ENCODE results near the gene NOTCH1. TPM values are rescaled to one million over a fixed set of nuclear protein-coding genes. Genes with fewer than 3 reads are reported as not detected.

Gene NOTCH1
- total and polyA plus RNA-seq, 8 donors: 9.3 to 39.8 (median 22.5) TPM

GRCh38 chr9:136448655-136449054 is 97.2 kb downstream of the NOTCH1 start:
- intact Hi-C loops (cut with DNase I): no loop called here
- no peaks in the 10 kb centered on the region for H3K27me3 ChIP-seq
- no peak for DNase-seq
- H3K4me1 ChIP-seq: no peaks in the 10 kb centered on the region
- no peak for FAIRE-seq
- 79 to 89% methylated on average over 3 of the region's 3 CpGs for WGBS, 2 donors
- H3K4me3 ChIP-seq: no peak overlapping the region
- peaks cover 3 to 82% (median 43%) of the 10 kb centered on the region in 3 donors for H3K36me3 ChIP-seq
- ATAC-seq: no peak
- no peaks in the 10 kb centered on the region for H3K9me3 ChIP-seq
- no peak overlapping the region for H3K27ac ChIP-seq
- TF ChIP-seq, protein P1, sequence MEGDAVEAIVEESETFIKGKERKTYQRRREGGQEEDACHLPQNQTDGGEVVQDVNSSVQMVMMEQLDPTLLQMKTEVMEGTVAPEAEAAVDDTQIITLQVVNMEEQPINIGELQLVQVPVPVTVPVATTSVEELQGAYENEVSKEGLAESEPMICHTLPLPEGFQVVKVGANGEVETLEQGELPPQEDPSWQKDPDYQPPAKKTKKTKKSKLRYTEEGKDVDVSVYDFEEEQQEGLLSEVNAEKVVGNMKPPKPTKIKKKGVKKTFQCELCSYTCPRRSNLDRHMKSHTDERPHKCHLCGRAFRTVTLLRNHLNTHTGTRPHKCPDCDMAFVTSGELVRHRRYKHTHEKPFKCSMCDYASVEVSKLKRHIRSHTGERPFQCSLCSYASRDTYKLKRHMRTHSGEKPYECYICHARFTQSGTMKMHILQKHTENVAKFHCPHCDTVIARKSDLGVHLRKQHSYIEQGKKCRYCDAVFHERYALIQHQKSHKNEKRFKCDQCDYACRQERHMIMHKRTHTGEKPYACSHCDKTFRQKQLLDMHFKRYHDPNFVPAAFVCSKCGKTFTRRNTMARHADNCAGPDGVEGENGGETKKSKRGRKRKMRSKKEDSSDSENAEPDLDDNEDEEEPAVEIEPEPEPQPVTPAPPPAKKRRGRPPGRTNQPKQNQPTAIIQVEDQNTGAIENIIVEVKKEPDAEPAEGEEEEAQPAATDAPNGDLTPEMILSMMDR (IDR thresholded peaks at IDR 0.05): no peak

DNA sequence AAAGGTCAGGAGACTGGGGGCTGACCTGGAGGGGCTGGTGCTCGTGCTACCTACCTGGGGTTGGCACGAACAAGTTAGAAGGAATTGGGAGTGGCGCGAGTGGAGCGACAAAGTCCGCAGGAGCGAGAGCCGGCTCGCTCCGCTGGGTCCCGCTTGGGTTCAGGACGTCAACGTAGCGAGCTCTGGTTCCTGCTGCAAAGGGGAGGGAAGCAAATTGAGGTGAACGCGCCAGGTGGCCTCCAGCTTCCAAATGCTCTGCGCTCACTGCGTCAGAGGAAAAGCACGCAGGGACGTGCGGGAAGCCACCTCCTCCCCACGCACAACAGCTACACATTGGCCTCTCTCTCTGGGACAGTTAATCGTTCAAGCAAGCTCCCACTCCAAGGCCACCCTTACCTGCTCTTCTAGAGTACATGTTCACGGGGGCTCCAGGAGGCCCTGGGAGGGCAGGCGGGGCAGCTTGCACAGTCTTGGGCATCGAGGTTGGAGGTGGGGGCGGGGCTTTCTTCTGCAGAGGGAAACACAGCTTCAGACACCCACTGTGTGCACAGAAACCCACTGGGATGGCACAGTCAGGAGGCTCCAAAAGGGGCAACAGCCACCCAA is 98.6 kb downstream of the NOTCH1 start:
- Histone ChIP-seq H3K36me3 (peaks cover 3 to 89% (median 53%) of the 10 kb centered on the region in 3 donors), H3K4me1 (no peaks in the 10 kb centered on the region), H3K4me3 (no peak overlapping the region), H3K27me3 (no peaks in the 10 kb centered on the region), H3K9me3 (no peaks in the 10 kb centered on the region), H3K27ac (no peak overlapping the region)
- WGBS, 2 donors: 93 to 94% methylated on average over 27 of the region's 27 CpGs
- intact Hi-C loops (cut with DNase I): no loop called here
- FAIRE-seq: no peak
- no peak for DNase-seq
- TF ChIP-seq, protein P1 (IDR thresholded peaks at IDR 0.05): no peak
- no peak for ATAC-seq

- Histone ChIP-seq H3K27me3 (no peaks in the 10 kb centered on the region), H3K36me3 (peaks cover 3 to 87% (median 46%) of the 10 kb centered on the region in 3 donors), H3K4me1 (no peaks in the 10 kb centered on the region), H3K4me3 (no peak overlapping the region), H3K27ac (no peak overlapping the region), H3K9me3 (no peaks in the 10 kb centered on the region)
- TF ChIP-seq, protein P1 (IDR thresholded peaks at IDR 0.05): no peak
- no peak for ATAC-seq
- DNase-seq: no peak
- 89 to 92% methylated on average over 7 of the region's 7 CpGs for WGBS, 2 donors
- no peak for FAIRE-seq
- intact Hi-C loops (cut with DNase I): no loop called here
These were observed 100.0 kb downstream of the NOTCH1 start for GRCh38 chr9:136445799-136446198.

Small RNAs within 50 kb of the gene (microRNA-seq; reads per million reads assigned to microRNA genes)
- gene MIR4673: 0 reads per million in 2 donors
- 0 reads per million in 2 donors for gene MIR4674

Other genes starting within 250 kb of the NOTCH1 start
- gene CCDC187, start 242.0 kb downstream of the NOTCH1 start, total RNA-seq: under 1 TPM; 0.14 to 0.58 (median 0.36) TPM
- 1 to 10 TPM; 2.0 to 2.6 TPM for gene CCDC187, start 242.0 kb downstream of the NOTCH1 start, polyA plus RNA-seq
- gene GPSM1, start 218.5 kb downstream of the NOTCH1 start, total RNA-seq: 10 to 100 TPM in 4 of 6 donors, 1 to 10 TPM in 2; 6.8 to 22.7 (median 11.5) TPM
- 10 to 100 TPM; 33.7 to 54.4 TPM for gene GPSM1, start 218.5 kb downstream of the NOTCH1 start, polyA plus RNA-seq
- gene DNLZ, start 182.3 kb downstream of the NOTCH1 start, total RNA-seq: 10 to 100 TPM; 10.1 to 26.8 (median 14.4) TPM
- 10 to 100 TPM; 14.1 to 19.4 TPM for gene DNLZ, start 182.3 kb downstream of the NOTCH1 start, polyA plus RNA-seq
- 1 to 10 TPM in 2 of 6 donors, under 1 TPM in 4; 0.23 to 5.1 (median 0.86) TPM for gene CARD9, start 172.4 kb downstream of the NOTCH1 start, total RNA-seq
- gene CARD9, start 172.4 kb downstream of the NOTCH1 start, polyA plus RNA-seq: 1 to 10 TPM; 1.3 to 2.9 TPM
- gene SNAPC4, start 145.9 kb downstream of the NOTCH1 start, total RNA-seq: 1 to 10 TPM; 3.8 to 6.4 (median 4.7) TPM
- 10 to 100 TPM; 18.1 to 22.0 TPM for gene SNAPC4, start 145.9 kb downstream of the NOTCH1 start, polyA plus RNA-seq
- gene ENTR1, start 135.4 kb downstream of the NOTCH1 start, total RNA-seq: 10 to 100 TPM; 13.8 to 29.1 (median 20.4) TPM
- gene ENTR1, start 135.4 kb downstream of the NOTCH1 start, polyA plus RNA-seq: 10 to 100 TPM; 34.9 to 36.6 TPM
- 10 to 100 TPM; 16.3 to 23.7 (median 17.4) TPM for gene PMPCA, start 135.4 kb downstream of the NOTCH1 start, total RNA-seq
- gene PMPCA, start 135.4 kb downstream of the NOTCH1 start, polyA plus RNA-seq: 10 to 100 TPM; 43.0 to 51.4 TPM
- gene INPP5E, start 106.2 kb downstream of the NOTCH1 start, total RNA-seq: 1 to 10 TPM; 3.8 to 10.0 (median 5.2) TPM
- gene INPP5E, start 106.2 kb downstream of the NOTCH1 start, polyA plus RNA-seq: 10 to 100 TPM; 13.9 to 14.9 TPM
- gene SEC16A, start 63.0 kb downstream of the NOTCH1 start, total RNA-seq: 10 to 100 TPM; 32.1 to 46.6 (median 39.5) TPM
- gene SEC16A, start 63.0 kb downstream of the NOTCH1 start, polyA plus RNA-seq: 10 to 100 TPM; 49.7 to 66.9 TPM
- 10 to 100 TPM in 5 of 6 donors, 1 to 10 TPM in 1; 8.6 to 21.2 (median 13.1) TPM for gene EGFL7, start 116.9 kb upstream of the NOTCH1 start, total RNA-seq
- 100 to 1,000 TPM; 111 to 134 TPM for gene EGFL7, start 116.9 kb upstream of the NOTCH1 start, polyA plus RNA-seq
- 100 to 1,000 TPM in 1 of 6 donors, 10 to 100 TPM in 5; 57.0 to 105 (median 69.5) TPM for gene AGPAT2, start 141.4 kb upstream of the NOTCH1 start, total RNA-seq
- gene AGPAT2, start 141.4 kb upstream of the NOTCH1 start, polyA plus RNA-seq: 100 to 1,000 TPM in 1 of 2 donors, 10 to 100 TPM in 1; 94.2 to 158 TPM
- 1 to 10 TPM; 4.3 to 7.5 (median 5.8) TPM for gene DIPK1B, start 166.5 kb upstream of the NOTCH1 start, total RNA-seq
- gene DIPK1B, start 166.5 kb upstream of the NOTCH1 start, polyA plus RNA-seq: 10 to 100 TPM; 13.2 to 32.3 TPM
- 1 to 10 TPM in 4 of 6 donors, under 1 TPM in 2; 0.16 to 1.7 (median 1.4) TPM for gene LCN10, start 196.9 kb upstream of the NOTCH1 start, total RNA-seq
- gene LCN10, start 196.9 kb upstream of the NOTCH1 start, polyA plus RNA-seq: 10 to 100 TPM; 12.4 to 54.0 TPM
- gene LCN6, start 202.5 kb upstream of the NOTCH1 start, total RNA-seq: 1 to 10 TPM in 4 of 6 donors, not detected in 2; 1.1 to 5.2 (median 3.2) TPM
- 10 to 100 TPM; 13.0 to 25.6 TPM for gene LCN6, start 202.5 kb upstream of the NOTCH1 start, polyA plus RNA-seq
- not detected for gene LCN8, start 212.2 kb upstream of the NOTCH1 start, total RNA-seq
- gene LCN8, start 212.2 kb upstream of the NOTCH1 start, polyA plus RNA-seq: not detected
- gene LCN15, start 218.5 kb upstream of the NOTCH1 start, total RNA-seq: not detected
- not detected for gene LCN15, start 218.5 kb upstream of the NOTCH1 start, polyA plus RNA-seq
- gene TMEM141, start 245.3 kb upstream of the NOTCH1 start, total RNA-seq: 10 to 100 TPM; 29.2 to 53.1 (median 34.2) TPM
- 100 to 1,000 TPM in 1 of 2 donors, 10 to 100 TPM in 1; 84.5 to 104 TPM for gene TMEM141, start 245.3 kb upstream of the NOTCH1 start, polyA plus RNA-seq